Measurements from ENCODE around the gene UPP1. TPM values are rescaled to one million over a fixed set of nuclear protein-coding genes. Genes with fewer than 3 reads are reported as not detected.

Gene UPP1
- total and polyA plus RNA-seq, 2 of the 13 experiments (the other 11 are each of a cell fraction or from before 2014, with no cell fraction given): 5.7 to 9.8 TPM

DNA sequence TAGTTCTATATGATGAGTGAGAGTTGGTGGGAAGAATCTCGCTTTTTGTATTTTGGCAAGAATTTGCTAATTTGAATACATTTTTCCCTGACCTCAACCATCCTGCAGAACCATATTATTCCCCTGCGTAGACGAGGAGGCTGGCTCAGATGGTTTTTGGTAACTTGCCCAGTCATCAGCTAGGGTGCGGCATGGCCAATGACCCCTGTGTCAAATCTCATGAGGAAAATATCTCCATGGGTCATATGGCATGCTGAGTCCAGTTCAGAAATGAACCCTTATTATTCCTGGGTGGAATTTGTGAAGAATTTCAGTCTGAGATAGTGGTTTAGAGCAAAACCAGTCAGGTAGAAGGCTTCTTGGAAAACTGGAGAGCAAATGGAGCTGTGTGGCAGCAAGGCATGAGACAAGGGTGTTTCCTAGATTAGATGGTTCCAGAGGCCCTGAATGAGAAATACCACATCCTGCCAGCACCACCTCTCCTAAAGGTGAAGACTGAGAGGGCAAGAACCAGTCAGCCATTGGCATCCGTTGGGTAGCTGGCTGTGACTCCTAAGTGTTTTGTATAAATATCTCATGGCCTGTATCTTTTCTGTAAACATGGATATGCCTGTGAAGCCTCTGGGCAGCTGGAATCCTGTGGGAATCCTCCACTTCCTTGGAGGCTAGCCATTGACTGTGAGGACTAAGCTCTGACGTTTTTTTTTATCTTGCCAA, 5.8 kb upstream of the UPP1 start:
- Histone ChIP-seq H3K4me1 (ENCODE audit: insufficient read depth, low read length) (peaks cover 41% of the 10 kb centered on the region), H3K79me2 (ENCODE audit: insufficient read depth, low read length) (no peaks in the 10 kb centered on the region), H3K4me3 (replicated peaks in 1 of 3; ENCODE audit: insufficient read depth in 1 of 3, low read depth in 2 of 3, low read length in 3 of 3) (no peak overlapping the region), H3K9ac (ENCODE audit: insufficient read depth, low read depth, low read length) (no peak overlapping the region), H3K4me2 (ENCODE audit: low read depth, low read length) (no peak overlapping the region), H3K9me3 (ENCODE audit: low read length) (no peaks in the 10 kb centered on the region), H3K36me3 (replicated peaks in 1 of 2; ENCODE audit: control insufficient read depth in 1 of 2, insufficient read depth in 2 of 2, low read length in 2 of 2) (no peaks in the 10 kb centered on the region), H3K27me3 (ENCODE audit: control insufficient read depth in 1 of 2, insufficient read depth in 2 of 2, low read length in 2 of 2) (0 out of 5 replicates have a peak, but pooled peaks cover 0 to 5% of the 10 kb centered on the region in 2 experiments), H3K27ac (ENCODE audit: extremely low read length, insufficient read depth, low read length) (no peak overlapping the region), H2AFZ (ENCODE audit: low read length) (no peak overlapping the region), H4K20me1 (ENCODE audit: insufficient read depth, low read length) (no peaks in the 10 kb centered on the region)
- CTCF ChIA-PET (ENCODE audit: low intra/inter-chr PET ratio, low total read pairs): no interaction called here
- POLR2A ChIA-PET: interaction anchor here (0.7 kb wide), 1 partner anchor 7 kb away, joined by 3 read pairs; no protein-coding TSS in a partner anchor
- ATAC-seq (no peak), DNase-seq (ENCODE audit: low spot score) (no peak), FAIRE-seq (no peak)
- 50% methylated on average over 6 of the region's 6 CpGs for WGBS (ENCODE audit: low lambda C conversion rate)
- TF ChIP-seq ISL2 (CRISPR knock-in tag; IDR thresholded peaks at IDR 0.05) (no peak), KLF16 (CRISPR knock-in tag; IDR thresholded peaks at IDR 0.05) (no peak), POLR2AphosphoS2 (IDR thresholded peaks at IDR 0.05; ENCODE audit: low read depth, low read length) (no peak), GATAD2A (CRISPR knock-in tag; IDR thresholded peaks at IDR 0.05) (no peak), KDM3A (CRISPR knock-in tag; IDR thresholded peaks at IDR 0.05; ENCODE audit: low read depth) (no peak), ZNF720 (CRISPR knock-in tag; IDR thresholded peaks at IDR 0.05) (no peak), THYN1 (CRISPR knock-in tag; IDR thresholded peaks at IDR 0.05; ENCODE audit: borderline replicate concordance, low read depth) (no peak), CHCHD3 (CRISPR knock-in tag; IDR thresholded peaks at IDR 0.05) (no peak), RXRA (CRISPR knock-in tag; IDR thresholded peaks at IDR 0.05) (no peak)
- TF ChIP-seq, protein P1, sequence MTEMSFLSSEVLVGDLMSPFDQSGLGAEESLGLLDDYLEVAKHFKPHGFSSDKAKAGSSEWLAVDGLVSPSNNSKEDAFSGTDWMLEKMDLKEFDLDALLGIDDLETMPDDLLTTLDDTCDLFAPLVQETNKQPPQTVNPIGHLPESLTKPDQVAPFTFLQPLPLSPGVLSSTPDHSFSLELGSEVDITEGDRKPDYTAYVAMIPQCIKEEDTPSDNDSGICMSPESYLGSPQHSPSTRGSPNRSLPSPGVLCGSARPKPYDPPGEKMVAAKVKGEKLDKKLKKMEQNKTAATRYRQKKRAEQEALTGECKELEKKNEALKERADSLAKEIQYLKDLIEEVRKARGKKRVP (CRISPR knock-in tag; IDR thresholded peaks at IDR 0.05): no peak
- BruUV-seq (replicated peaks): no TSS peak
- intact Hi-C loops (cut with micrococcal nuclease; ENCODE audit: unreplicated experiment) (no loop called here), in situ Hi-C loops (cut with HindIII; ENCODE audit: extremely low pct_ligation_motif_present, low pct_unique_long_range_greater_than_20kb) (no loop called here)

Data from HepG2 (cell line).